Gastrocnemius medialis (tissue), 4 donors: ENCODE data around the gene CLDN6. TPM values are rescaled to one million over a fixed set of nuclear protein-coding genes. Genes with fewer than 3 reads are reported as not detected.

Experiments used
- ATAC-seq, 2 donors: fragments of 150-250 bp; one replicate each; pipeline ENCODE4 v1.9.1; 2016
- DNase-seq, 2 donors: peaks; one replicate each; pipeline ENCODE4 v3.0.0-alpha.2; 2019
- H3K27ac ChIP-seq, 4 donors: fragments of 200-600 bp; sonication (generic); 1 replicate in 1 of 4; 2 replicates in 3 of 4; pipeline ENCODE4 v1.5.1; 2016 to 2018; ENCODE audit warnings: mild to moderate bottlenecking in 2 of 4, moderate library complexity in 1 of 4
- H3K27me3 ChIP-seq, 3 donors: fragments of 200-600 bp; sonication (generic) in 2 of 3; 1 replicate in 1 of 3; 2 replicates in 2 of 3; pipeline versions ENCODE4 v1.5.1 to v1.6.0; 2016 to 2019; ENCODE audit warnings: mild to moderate bottlenecking in 1 of 3, moderate library complexity in 1 of 3
- H3K36me3 ChIP-seq, 2 donors: fragments of 200-600 bp; sonication (generic) in 1 of 2; one replicate each; pipeline ENCODE4 v1.5.1; 2017 to 2018
- H3K4me1 ChIP-seq, 2 donors: fragments of 200-600 bp; sonication (generic) in 1 of 2; one replicate each; pipeline ENCODE4 v1.5.1; 2016 to 2017; ENCODE audit warnings: mild to moderate bottlenecking in 2 of 2
- H3K4me3 ChIP-seq, 4 donors: fragments of 200-600 bp; sonication (generic) in 3 of 4; 1 replicate in 1 of 4; 2 replicates in 3 of 4; pipeline ENCODE4 v1.5.1; 2016 to 2019; ENCODE audit warnings: mild to moderate bottlenecking in 2 of 4
- H3K9me3 ChIP-seq, 3 donors: fragments of 200-600 bp; sonication (generic) in 2 of 3; 1 replicate in 1 of 3; 2 replicates in 2 of 3; pipeline ENCODE4 v1.5.1; 2016 to 2019
- CTCF ChIP-seq, 5 experiments: fragments of 450-650 bp in 3 of 5; fragments of 200-600 bp in 2 of 5; sonication (generic) in 2 of 5; IDR thresholded peaks in 4 of 5; conservative IDR thresholded peaks in 1 of 5; 1 replicate in 4 of 5; 2 replicates in 1 of 5; pipeline ENCODE4 v1.5.1; 2016 to 2019; ENCODE audit warnings: antibody characterized with exemption in 5 of 5, mild to moderate bottlenecking in 3 of 5, moderate library complexity in 3 of 5
- POLR2A ChIP-seq, 2 donors: fragments of 450-650 bp; IDR thresholded peaks; one replicate each; pipeline ENCODE4 v1.6.1; 2017; ENCODE audit warnings: antibody characterized with exemption in 2 of 2, mild to moderate bottlenecking in 2 of 2, moderate library complexity in 2 of 2
- in situ Hi-C, 4 donors: fragments of 200-750 bp; cut with MboI; loops; one replicate each; pipeline versions ENCODE4 v1.15.0 to v1.8.0; 2017; ENCODE audit warnings: low sequenced_read_pairs in 4 of 4
- intact Hi-C: fragments of 100-400 bp; cut with DNase I; formaldehyde crosslinking; loops from one replicate; pipeline ENCODE4 v1.15.1; 2023; ENCODE audit warnings: low total_unique reads
- total RNA-seq, 4 donors: library from RNA; depleted of rRNA; stranded (reverse); fragments of >200 nt; gene quantifications; one replicate each; pipeline versions ENCODE4 v1.1.0 to v1.2.3, GENCODE V29; 2016

CLDN6 gene
- total RNA-seq, 4 donors from 2014 or later, result 0.55 TPM; not detected in 3

GRCh38 chr16:3051494-3051893 is 33.5 kb upstream of the CLDN6 start:
- Histone ChIP-seq H3K27ac (no peak overlapping the region), H3K4me3 (no peak overlapping the region), H3K9me3 (no peaks in the 10 kb centered on the region), H3K27me3 (peaks cover 31 to 34% (median 33%) of the 10 kb centered on the region in 3 donors), H3K4me1 (peaks cover 0 to 1% of the 10 kb centered on the region in 2 donors), H3K36me3 (no peaks in the 10 kb centered on the region)
- intact Hi-C loops, result no loop called here
- DNase-seq, result no peak
- ATAC-seq, result no peak
- in situ Hi-C loops, result no loop called here
- TF ChIP-seq POLR2A (IDR thresholded peaks at IDR 0.05) (no peak), CTCF (IDR thresholded peaks at IDR 0.05 in 4 of 5, conservative IDR thresholded peaks at IDR 0.05 in 1 of 5) (no peak)

GRCh38 chr16:3051009-3051408 is 33.0 kb upstream of the CLDN6 start:
- intact Hi-C loops (no loop called here), in situ Hi-C loops (no loop called here)
- Histone ChIP-seq H3K27me3 (peaks cover 36 to 38% (median 36%) of the 10 kb centered on the region in 3 donors), H3K36me3 (no peaks in the 10 kb centered on the region), H3K9me3 (no peaks in the 10 kb centered on the region), H3K4me1 (peaks cover 0 to 6% of the 10 kb centered on the region in 2 donors), H3K4me3 (no peak overlapping the region), H3K27ac (no peak overlapping the region)
- ATAC-seq (no peak), DNase-seq (no peak)
- TF ChIP-seq CTCF (IDR thresholded peaks at IDR 0.05 in 4 of 5, conservative IDR thresholded peaks at IDR 0.05 in 1 of 5), result no peak

- Histone ChIP-seq H3K27me3 (peaks cover 41 to 42% (median 42%) of the 10 kb centered on the region in 3 donors), H3K4me1 (peaks cover 0 to 11% of the 10 kb centered on the region in 2 donors), H3K4me3 (no peak overlapping the region), H3K36me3 (no peaks in the 10 kb centered on the region), H3K9me3 (no peaks in the 10 kb centered on the region), H3K27ac (no peak overlapping the region)
- intact Hi-C loops, result no loop called here
- DNase-seq (no peak), ATAC-seq (no peak)
- TF ChIP-seq POLR2A (IDR thresholded peaks at IDR 0.05) (no peak), CTCF (IDR thresholded peaks at IDR 0.05 in 4 of 5, conservative IDR thresholded peaks at IDR 0.05 in 1 of 5) (no peak)
- in situ Hi-C loops, result no loop called here
These were observed 32.5 kb upstream of the CLDN6 start for GRCh38 chr16:3050487-3050886.

- TF ChIP-seq POLR2A (IDR thresholded peaks at IDR 0.05) (no peak), CTCF (IDR thresholded peaks at IDR 0.05 in 4 of 5, conservative IDR thresholded peaks at IDR 0.05 in 1 of 5) (no peak)
- H3K36me3 ChIP-seq, result no peaks in the 10 kb centered on the region
- DNase-seq (no peak), ATAC-seq (no peak)
- H3K27me3 ChIP-seq, result peaks cover 46% of the 10 kb centered on the region in 3 donors
- no peaks in the 10 kb centered on the region for H3K9me3 ChIP-seq
- in situ Hi-C loops (no loop called here), intact Hi-C loops (no loop called here)
- no peak overlapping the region for H3K4me3 ChIP-seq
- peaks cover 0 to 15% of the 10 kb centered on the region in 2 donors for H3K4me1 ChIP-seq
- no peak overlapping the region for H3K27ac ChIP-seq
These were observed 32.0 kb upstream of the CLDN6 start for GRCh38 chr16:3049921-3050481.

- Histone ChIP-seq H3K4me1 (peaks cover 0 to 15% of the 10 kb centered on the region in 2 donors), H3K36me3 (no peaks in the 10 kb centered on the region), H3K9me3 (no peaks in the 10 kb centered on the region), H3K27me3 (peaks cover 65 to 71% (median 68%) of the 10 kb centered on the region in 3 donors), H3K27ac (no peak overlapping the region), H3K4me3 (no peak overlapping the region)
- DNase-seq (no peak), ATAC-seq (no peak)
- TF ChIP-seq POLR2A (IDR thresholded peaks at IDR 0.05) (no peak), CTCF (IDR thresholded peaks at IDR 0.05 in 4 of 5, conservative IDR thresholded peaks at IDR 0.05 in 1 of 5) (no peak)
- intact Hi-C loops (no loop called here), in situ Hi-C loops (no loop called here)
These were observed 29.4 kb upstream of the CLDN6 start for GRCh38 chr16:3047387-3047720.
